GM12874 (cell line): Measurements from ENCODE around the gene AGER.

Source experiments
- TF ChIP-seq, protein P1 (sequence below): IDR thresholded peaks from 2 replicates; pipeline ENCODE4 v1.5.1; 2011; ENCODE audit warnings: low read depth, mild to moderate bottlenecking, control low read depth, low read length, moderate library complexity; ENCODE audit not compliant: insufficient read depth

Gene AGER

DNA sequence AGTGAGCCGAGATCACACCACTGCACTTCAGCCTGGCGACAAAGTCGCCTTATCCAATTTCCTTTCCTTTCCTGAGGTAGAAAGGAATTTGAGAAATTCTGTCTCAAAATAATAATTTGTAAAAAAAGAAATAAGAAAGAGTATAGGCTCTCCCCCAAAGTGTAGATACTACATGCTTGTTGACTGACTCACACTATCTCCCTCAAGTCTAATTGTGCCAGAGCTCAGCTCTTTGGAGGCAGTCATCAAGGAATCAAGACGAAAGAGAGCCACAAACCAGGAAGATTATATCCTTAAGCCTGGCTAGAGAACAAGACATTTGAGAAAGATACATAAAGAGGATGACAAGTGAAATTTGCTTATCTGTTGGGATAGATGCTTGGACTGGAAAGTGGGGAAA is 50.3 kb downstream of the AGER start:
- TF ChIP-seq, protein P1, sequence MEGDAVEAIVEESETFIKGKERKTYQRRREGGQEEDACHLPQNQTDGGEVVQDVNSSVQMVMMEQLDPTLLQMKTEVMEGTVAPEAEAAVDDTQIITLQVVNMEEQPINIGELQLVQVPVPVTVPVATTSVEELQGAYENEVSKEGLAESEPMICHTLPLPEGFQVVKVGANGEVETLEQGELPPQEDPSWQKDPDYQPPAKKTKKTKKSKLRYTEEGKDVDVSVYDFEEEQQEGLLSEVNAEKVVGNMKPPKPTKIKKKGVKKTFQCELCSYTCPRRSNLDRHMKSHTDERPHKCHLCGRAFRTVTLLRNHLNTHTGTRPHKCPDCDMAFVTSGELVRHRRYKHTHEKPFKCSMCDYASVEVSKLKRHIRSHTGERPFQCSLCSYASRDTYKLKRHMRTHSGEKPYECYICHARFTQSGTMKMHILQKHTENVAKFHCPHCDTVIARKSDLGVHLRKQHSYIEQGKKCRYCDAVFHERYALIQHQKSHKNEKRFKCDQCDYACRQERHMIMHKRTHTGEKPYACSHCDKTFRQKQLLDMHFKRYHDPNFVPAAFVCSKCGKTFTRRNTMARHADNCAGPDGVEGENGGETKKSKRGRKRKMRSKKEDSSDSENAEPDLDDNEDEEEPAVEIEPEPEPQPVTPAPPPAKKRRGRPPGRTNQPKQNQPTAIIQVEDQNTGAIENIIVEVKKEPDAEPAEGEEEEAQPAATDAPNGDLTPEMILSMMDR: no peak

DNA sequence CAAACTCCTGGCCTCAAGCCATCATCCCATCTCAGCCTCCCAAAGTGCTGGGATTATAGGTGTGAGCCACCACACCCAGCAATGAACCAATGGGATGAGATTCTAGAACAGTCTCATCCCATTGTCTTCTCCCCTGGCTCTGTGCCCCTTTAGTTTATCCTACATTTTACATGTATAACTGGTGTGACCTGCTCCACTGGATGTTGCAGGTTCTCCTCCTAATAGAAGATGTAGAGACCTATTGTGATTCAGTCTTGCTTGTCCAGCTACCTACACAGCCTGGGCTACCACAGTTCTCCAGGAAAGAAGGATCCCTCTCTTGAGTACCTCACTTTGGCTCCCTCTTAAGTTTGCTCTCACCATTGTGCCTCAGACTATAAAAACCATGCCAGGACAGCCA is 51.9 kb downstream of the AGER start:
- TF ChIP-seq, protein P1: no peak

DNA sequence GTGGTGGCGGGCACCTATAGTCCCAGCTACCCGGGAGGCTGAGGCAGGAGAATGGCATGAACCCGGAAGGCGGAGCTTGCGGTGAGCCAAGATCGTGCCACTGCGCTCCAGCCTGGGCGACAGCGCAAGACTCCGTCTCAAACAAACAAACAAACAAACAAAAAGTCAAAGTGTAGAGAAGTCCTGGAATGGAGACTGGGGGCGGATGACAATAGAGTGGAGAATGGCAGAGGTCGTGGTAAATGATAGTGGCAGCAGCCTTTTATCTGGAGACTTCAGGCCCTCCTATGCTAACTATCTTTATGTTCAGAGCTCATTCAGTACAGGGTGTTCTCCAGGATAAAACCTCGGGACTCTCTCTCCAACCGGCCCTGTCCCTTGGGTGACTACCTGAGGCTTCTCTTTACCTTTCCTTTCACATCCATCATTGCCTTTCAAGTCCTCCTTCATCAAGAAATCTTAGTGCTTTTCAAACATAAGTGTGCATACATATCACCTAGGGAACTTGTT is 52.6 kb downstream of the AGER start:
- TF ChIP-seq, protein P1: no peak
